GM18508 (cell line): ENCODE results near the gene TRPC5OS.

Experiments used
- ATAC-seq: cut with Tn5 transposase; IDR thresholded peaks from one replicate; pipeline ENCODE4 v1.9.1; 2021; ENCODE audit warnings: moderate number of reproducible peaks; ENCODE audit not compliant: insufficient read depth, unreplicated experiment

TRPC5OS gene

DNA sequence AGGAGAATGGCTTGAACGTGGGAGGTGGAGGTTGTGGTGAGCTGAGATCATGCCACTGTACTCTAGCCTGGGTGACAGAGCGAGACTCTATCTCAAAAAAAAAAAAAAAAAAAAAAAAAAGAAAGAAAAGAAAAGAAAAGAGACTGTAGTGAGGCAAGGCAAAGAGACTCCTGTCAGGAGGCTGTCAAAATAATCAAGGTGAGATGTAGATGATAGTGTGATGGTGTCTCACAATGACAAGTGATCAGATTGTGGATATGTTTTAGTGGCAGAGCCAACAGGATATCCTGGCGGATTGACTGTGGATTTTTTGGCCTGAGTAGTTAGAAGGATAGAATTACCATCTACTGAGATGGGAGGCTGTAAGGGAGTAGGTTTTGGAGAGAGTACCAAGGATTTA is 12.6 kb downstream of the TRPC5OS start:
- no peak for ATAC-seq

- no peak for ATAC-seq
These were observed 16.4 kb downstream of the TRPC5OS start for GRCh38 chrX:111892375-111892774.

DNA sequence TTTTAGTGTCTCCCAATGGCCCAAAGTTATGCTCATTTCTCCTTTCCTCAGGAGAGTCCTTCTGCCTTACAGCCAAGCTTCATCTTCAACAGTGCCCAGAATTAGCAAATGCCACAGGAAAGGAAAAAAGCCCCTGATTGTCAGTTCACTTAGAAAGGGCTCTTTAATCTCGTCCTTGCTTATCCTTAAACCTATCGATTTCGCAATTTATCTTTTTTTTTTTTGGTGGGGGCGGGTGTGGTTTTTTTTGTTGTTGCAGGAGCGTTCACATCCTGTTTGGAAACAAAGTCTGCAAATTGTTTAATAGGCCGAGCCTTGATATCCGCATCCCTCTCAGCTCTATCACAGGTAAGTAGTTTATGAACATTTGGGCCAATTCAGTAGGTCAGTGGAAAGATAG is 20.2 kb downstream of the TRPC5OS start:
- ATAC-seq = no peak

DNA sequence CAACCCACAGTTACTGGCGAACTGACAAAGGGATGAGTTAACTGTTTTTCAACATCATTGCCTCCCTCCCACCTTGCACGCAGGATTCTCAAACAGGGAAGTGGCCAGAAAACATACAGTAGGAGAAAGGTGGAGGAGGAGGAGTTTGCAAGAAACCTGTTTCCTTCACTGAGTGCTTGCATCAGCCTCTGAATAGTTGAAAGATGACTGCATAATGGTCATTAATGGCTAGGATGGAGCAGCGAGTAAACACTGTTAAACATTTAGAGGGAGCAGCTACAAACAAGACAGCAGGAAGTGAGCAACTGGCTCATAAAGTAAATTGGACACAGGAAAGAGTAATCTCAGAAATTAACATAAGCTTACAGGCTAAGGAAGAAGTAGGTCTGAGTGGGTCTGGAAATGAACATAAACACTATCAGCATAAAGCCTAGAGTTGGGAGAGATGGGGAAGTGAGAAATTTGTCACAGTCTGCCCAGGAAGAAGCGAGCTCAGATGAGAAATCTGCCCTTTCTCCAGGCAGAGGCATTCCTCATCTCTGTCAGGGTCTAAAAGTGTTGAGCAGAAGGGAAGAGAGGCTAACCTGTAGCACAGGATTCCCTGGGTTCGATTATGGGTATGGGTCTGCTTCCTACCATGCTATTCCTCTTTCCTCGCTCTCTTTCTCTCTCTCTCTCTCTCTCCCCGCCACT is 38.6 kb downstream of the TRPC5OS start:
- no peak for ATAC-seq

DNA sequence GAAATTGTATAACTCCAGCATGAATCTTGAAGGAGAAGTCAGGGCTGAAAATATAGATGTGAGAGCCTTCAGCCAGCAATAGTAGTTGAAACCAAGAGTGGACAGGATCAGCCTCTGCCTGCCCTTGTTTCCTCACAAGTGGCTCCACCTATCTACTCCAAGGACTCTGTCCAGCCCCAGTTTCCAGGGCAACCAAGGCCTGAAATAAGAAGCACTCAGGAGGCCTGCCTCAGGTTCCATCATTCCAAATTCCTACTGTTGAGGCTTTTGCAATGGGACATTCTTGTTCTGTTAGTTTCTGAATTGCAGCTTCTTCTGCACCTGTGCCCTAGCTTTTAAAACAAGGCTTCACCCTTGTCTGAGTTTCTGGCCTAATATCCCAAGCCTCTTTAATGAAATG is 41.6 kb downstream of the TRPC5OS start:
- no peak for ATAC-seq

DNA sequence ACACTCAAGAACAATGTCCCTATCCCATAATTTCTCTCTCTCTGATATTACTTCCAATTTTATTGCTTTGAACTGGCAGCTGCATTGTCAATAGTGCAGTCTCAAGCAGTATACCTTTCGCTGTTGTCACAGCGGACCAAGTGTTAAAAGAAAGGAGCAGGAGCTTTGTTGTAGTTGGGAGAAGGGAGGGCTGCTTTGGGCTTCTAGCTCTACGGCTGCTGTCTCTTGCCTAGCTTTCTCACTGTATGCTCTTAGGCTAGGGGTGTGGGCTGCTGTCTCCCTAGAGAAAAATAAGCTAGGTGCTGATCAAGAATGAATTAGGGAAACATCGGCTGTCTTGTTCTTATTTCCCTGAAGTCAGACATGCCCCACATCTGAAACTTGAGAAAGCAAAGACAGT is 52.5 kb downstream of the TRPC5OS start:
- ATAC-seq = no peak
